ENCODE data around the gene MRPL34. TPM values are rescaled to one million over a fixed set of nuclear protein-coding genes. Genes with fewer than 3 reads are reported as not detected.

Gene MRPL34
- total RNA-seq, 4 donors from 2014 or later: 91.1 to 97.2 (median 92.8) TPM

DNA sequence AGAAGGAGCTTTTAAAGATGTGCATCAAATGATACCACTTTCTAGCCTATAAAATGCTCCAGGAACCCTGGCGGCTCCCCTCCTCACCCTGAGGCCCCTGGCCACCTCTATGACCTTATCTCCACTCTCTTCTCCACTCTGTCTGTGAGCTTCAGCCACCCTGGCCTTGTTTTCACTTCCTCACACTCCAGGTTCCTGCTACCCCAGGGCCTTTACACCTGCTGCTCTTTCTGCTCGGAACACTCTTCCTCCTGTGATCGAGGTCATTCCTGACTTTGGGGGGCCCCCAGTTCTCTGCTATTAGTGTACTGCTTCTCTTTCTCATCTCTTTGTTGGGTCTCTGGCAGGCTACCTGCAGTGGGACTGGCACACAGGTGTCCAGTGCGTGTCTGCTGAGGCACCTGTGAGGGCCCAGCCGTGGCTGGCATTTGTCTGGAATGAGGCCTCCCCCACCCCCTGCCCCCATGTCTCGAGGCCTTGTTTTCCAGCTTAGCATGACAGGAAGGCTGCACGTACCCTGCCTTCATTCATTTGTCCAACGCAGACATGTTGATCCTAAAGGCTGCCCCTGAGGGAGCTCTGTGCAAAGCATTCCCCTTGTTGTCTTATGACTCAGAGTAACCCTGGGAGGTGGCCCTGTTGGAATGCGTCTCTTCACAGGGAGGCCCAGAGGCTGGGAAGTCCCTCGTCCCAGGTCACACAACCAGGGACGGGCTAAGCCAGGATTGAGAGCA lies 6.0 kb downstream of the MRPL34 start:
- H3K4me3 ChIP-seq: no peak overlapping the region
- peaks cover 11 to 46% (median 24%) of the 10 kb centered on the region in 3 donors for H3K36me3 ChIP-seq
- no peak for TF ChIP-seq POLR2A (IDR thresholded peaks at IDR 0.05)
- TF ChIP-seq, protein P1, sequence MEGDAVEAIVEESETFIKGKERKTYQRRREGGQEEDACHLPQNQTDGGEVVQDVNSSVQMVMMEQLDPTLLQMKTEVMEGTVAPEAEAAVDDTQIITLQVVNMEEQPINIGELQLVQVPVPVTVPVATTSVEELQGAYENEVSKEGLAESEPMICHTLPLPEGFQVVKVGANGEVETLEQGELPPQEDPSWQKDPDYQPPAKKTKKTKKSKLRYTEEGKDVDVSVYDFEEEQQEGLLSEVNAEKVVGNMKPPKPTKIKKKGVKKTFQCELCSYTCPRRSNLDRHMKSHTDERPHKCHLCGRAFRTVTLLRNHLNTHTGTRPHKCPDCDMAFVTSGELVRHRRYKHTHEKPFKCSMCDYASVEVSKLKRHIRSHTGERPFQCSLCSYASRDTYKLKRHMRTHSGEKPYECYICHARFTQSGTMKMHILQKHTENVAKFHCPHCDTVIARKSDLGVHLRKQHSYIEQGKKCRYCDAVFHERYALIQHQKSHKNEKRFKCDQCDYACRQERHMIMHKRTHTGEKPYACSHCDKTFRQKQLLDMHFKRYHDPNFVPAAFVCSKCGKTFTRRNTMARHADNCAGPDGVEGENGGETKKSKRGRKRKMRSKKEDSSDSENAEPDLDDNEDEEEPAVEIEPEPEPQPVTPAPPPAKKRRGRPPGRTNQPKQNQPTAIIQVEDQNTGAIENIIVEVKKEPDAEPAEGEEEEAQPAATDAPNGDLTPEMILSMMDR (IDR thresholded peaks at IDR 0.05): no peak
- H3K4me1 ChIP-seq: peaks cover 24 to 55% (median 36%) of the 10 kb centered on the region in 3 donors
- no peak for DNase-seq
- intact Hi-C loops (cut with DNase I): no loop called here
- no peak overlapping the region for H3K27ac ChIP-seq
- no peaks in the 10 kb centered on the region for H3K9me3 ChIP-seq
- WGBS, 2 donors: 65% methylated on average over 7 of the region's 11 CpGs
- H3K27me3 ChIP-seq: no peaks in the 10 kb centered on the region

DNA sequence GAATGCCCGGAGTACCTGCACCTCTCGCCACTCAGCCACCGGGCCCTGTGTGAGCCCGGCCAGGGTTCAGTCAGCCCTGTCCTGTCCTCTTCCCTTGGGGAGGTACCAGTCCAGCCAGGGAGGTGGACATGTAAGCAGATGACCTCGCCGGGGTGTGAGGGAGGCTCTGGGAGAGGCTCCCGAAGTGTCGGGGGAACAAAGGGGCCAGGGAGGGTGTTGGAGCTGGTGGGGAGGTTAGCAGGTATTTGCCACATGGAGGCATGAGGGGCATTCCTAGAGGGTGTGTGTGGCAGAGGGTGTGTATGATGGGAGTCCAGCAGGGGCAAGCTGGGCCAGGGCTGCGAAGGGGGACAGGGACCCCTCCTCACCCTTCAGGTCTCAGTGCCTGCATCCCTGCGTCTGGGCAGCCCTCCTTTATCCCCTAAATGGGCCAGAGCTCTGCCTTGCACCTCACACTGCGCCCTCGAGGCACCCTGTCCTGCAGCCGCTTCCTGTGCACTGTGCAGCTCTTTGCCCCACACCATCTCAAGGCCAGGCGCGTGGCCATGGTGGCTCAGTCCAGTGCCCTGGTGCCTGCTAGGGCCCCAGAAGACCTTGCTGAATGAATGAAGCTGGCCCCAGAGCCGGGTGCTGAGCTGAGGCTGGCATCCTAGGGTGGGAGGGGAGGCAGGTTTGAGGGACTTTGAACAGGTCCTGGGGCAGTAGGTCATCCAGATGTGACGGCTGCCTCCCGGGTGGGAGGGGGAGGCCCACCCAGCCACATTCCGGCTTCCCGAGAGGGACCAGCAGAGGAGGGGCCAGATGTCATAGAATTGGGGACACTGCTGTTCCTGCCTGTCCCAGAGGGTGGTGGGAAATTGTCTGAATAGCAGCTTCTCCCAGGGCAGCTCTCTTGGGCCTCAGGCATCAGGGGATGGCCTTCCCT lies 6.8 kb downstream of the MRPL34 start:
- Histone ChIP-seq H3K27ac (no peak overlapping the region), H3K36me3 (peaks cover 11 to 51% (median 24%) of the 10 kb centered on the region in 3 donors), H3K4me1 (peaks cover 24 to 51% (median 31%) of the 10 kb centered on the region in 3 donors), H3K9me3 (no peaks in the 10 kb centered on the region), H3K27me3 (no peaks in the 10 kb centered on the region), H3K4me3 (no peak overlapping the region)
- intact Hi-C loops (cut with DNase I): no loop called here
- WGBS, 2 donors: 65 to 91% methylated on average over 4 to 11 of the region's 20 CpGs
- TF ChIP-seq, protein P1 (IDR thresholded peaks at IDR 0.05): no peak
- TF ChIP-seq POLR2A (IDR thresholded peaks at IDR 0.05): no peak
- no peak for DNase-seq

DNA sequence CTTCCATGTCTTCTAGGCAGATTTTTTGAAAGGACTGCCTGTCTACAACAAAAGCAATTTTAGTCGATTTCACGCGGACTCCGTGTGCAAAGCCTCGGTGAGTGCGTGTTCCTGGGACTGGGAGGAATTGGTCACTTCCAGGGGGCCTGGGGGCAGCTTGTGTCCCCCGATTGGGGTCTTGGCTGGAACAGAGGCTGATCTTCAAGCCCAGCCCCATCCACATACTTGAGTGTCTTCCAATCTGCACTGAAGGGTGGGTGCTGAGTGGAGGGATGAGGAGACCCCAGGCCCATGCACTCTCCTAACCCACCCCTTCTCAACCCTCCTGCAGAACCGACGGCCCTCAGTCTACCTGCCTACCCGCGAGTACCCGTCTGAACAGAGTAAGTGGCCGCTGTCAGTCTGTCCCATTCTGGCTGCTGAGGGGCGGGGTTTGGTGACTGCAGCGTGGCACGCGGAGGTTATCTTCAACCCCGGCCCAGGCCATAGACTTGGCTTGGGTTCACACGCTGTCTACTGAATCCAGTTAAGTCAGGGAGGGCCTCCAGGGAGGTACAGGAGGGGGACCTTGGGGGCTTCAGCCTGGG lies 8.4 kb downstream of the MRPL34 start:
- Histone ChIP-seq H3K36me3 (peaks cover 11 to 66% (median 27%) of the 10 kb centered on the region in 3 donors), H3K4me3 (no peak overlapping the region), H3K27me3 (no peaks in the 10 kb centered on the region), H3K4me1 (peaks cover 20 to 37% (median 25%) of the 10 kb centered on the region in 3 donors), H3K9me3 (no peaks in the 10 kb centered on the region), H3K27ac (no peak overlapping the region)
- 92 to 93% methylated on average over 3 to 11 of the region's 19 CpGs for WGBS, 2 donors
- TF ChIP-seq, protein P1 (IDR thresholded peaks at IDR 0.05): no peak
- TF ChIP-seq POLR2A (IDR thresholded peaks at IDR 0.05): no peak
- no peak for DNase-seq
- intact Hi-C loops (cut with DNase I): no loop called here

DNA sequence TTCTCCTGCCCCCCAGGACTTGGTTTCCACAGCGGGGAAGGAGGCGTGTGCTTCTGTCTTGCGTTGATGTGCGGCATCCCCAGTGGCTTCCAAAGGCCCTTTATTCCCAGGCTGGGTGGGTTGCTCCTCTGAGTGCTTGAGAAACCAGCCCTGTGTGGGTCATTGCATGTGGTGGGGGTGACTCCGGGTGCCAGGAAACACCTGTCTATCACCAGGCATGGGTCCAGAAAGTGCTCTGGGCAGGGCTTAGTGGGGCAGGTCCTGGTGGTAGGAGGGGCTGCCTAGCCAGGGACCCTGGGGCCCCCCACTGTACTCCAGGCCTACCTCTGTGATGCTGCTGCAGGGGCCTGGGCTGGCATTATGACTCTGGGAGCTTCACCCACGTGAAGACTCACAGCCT lies 13.3 kb downstream of the MRPL34 start:
- no peak overlapping the region for H3K27ac ChIP-seq

More for the DNA sequence above, 13.3 kb downstream of the MRPL34 start:
- TF ChIP-seq, protein P1 (IDR thresholded peaks at IDR 0.05): no peak
- TF ChIP-seq POLR2A (IDR thresholded peaks at IDR 0.05): no peak
- Histone ChIP-seq H3K4me3 (no peak overlapping the region), H3K4me1 (peaks cover under 1 to 17% (median 5%) of the 10 kb centered on the region in 3 donors), H3K27me3 (no peaks in the 10 kb centered on the region), H3K9me3 (no peaks in the 10 kb centered on the region), H3K36me3 (peaks cover 24 to 83% (median 37%) of the 10 kb centered on the region in 3 donors)
- intact Hi-C loops (cut with DNase I): no loop called here
- no peak for DNase-seq
- whole genome bisulfite sequencing, 2 donors: 92% methylated on average over 2 of the region's 6 CpGs; no CpG with 5 or more reads in 1 of the 2 donors

Measured in esophagus squamous epithelium (tissue), 5 donors.